ENCODE measurements around the gene SCART1.

GRCh38 chr10:133475425-133475734 lies 21.6 kb downstream of the SCART1 start:
- TF ChIP-seq TAF1 (IDR thresholded peaks at IDR 0.05; ENCODE audit: low read depth) (no peak), EP300 (IDR thresholded peaks at IDR 0.05; ENCODE audit: borderline replicate concordance) (no peak), YY1 (IDR thresholded peaks at IDR 0.05; ENCODE audit: low read depth) (no peak), REST (IDR thresholded peaks at IDR 0.05; ENCODE audit: low read depth) (no peak), ZBTB7A (IDR thresholded peaks at IDR 0.05; ENCODE audit: low read depth) (no peak), TCF12 (IDR thresholded peaks at IDR 0.05; ENCODE audit: low read depth) (no peak), USF1 (IDR thresholded peaks at IDR 0.05) (no peak), MAX (IDR thresholded peaks at IDR 0.05) (no peak), EGR1 (IDR thresholded peaks at IDR 0.05) (no peak), RAD21 (IDR thresholded peaks at IDR 0.05; ENCODE audit: low read depth) (no peak), TEAD4 (IDR thresholded peaks at IDR 0.05) (no peak)
